GM23248 (cell line): ENCODE data around the gene CSTPP1. TPM values are rescaled to one million over a fixed set of nuclear protein-coding genes. Genes with fewer than 3 reads are reported as not detected.

Source experiments
- DNase-seq: peaks from one replicate; pipeline ENCODE4 v3.0.0-alpha.2; 2015
- H2AFZ ChIP-seq: fragments of 200-600 bp; sonication (generic); 2 replicates; pipeline ENCODE4 v1.6.1; 2016; ENCODE audit warnings: antibody characterized with exemption
- H3F3A ChIP-seq: fragments of 200-600 bp; sonication (generic); 2 replicates; pipeline ENCODE4 v1.6.1; 2016; ENCODE audit warnings: mild to moderate bottlenecking, antibody characterized with exemption, mixed run types; ENCODE audit not compliant: insufficient read depth
- H3K27ac ChIP-seq: fragments of 200-600 bp; sonication (generic); 2 replicates; pipeline ENCODE4 v1.5.1; 2016; ENCODE audit warnings: mild to moderate bottlenecking
- H3K27me3 ChIP-seq: fragments of 200-600 bp; sonication (generic); replicated peaks from 2 replicates; pipeline ENCODE4 v1.6.1; 2016; ENCODE audit warnings: mild to moderate bottlenecking; ENCODE audit not compliant: insufficient read depth
- H3K36me3 ChIP-seq: fragments of 200-600 bp; sonication (generic); 2 replicates; pipeline ENCODE4 v1.6.1; 2016; ENCODE audit warnings: low read depth, mild to moderate bottlenecking
- H3K4me1 ChIP-seq: fragments of 200-600 bp; sonication (generic); 2 replicates; pipeline ENCODE4 v1.6.1; 2016; ENCODE audit warnings: mild to moderate bottlenecking; ENCODE audit not compliant: insufficient read depth
- H3K4me2 ChIP-seq: fragments of 200-600 bp; sonication (generic); one replicate; pipeline ENCODE4 v1.6.1; 2016; ENCODE audit warnings: mild to moderate bottlenecking; ENCODE audit not compliant: unreplicated experiment
- H3K4me3 ChIP-seq: fragments of 200-600 bp; sonication (generic); 2 replicates; pipeline ENCODE4 v1.5.1; 2016; ENCODE audit warnings: mild to moderate bottlenecking
- H3K79me2 ChIP-seq: fragments of 200-600 bp; sonication (generic); 2 replicates; pipeline ENCODE4 v1.6.1; 2016; ENCODE audit warnings: mild to moderate bottlenecking; ENCODE audit not compliant: insufficient read depth
- H3K9ac ChIP-seq: fragments of 200-600 bp; sonication (generic); 2 replicates; pipeline ENCODE4 v1.6.1; 2016; ENCODE audit warnings: mild to moderate bottlenecking
- H3K9me2 ChIP-seq: fragments of 200-600 bp; sonication (generic); 2 replicates; pipeline ENCODE4 v1.6.1; 2016; ENCODE audit warnings: mixed run types, mild to moderate bottlenecking, moderate library complexity; ENCODE audit not compliant: insufficient read depth
- H3K9me3 ChIP-seq: fragments of 200-600 bp; sonication (generic); one replicate; pipeline ENCODE4 v1.6.1; 2017; ENCODE audit warnings: low read depth
- H4K20me1 ChIP-seq: fragments of 200-600 bp; sonication (generic); 2 replicates; pipeline ENCODE4 v1.6.0; 2016; ENCODE audit not compliant: insufficient read depth
- EZH2 ChIP-seq: fragments of 200-600 bp; sonication (generic); IDR thresholded peaks from 2 replicates; pipeline ENCODE4 v1.6.1; 2018; ENCODE audit warnings: antibody characterized with exemption, mild to moderate bottlenecking; ENCODE audit not compliant: insufficient read depth, poor library complexity, severe bottlenecking
- EZH2phosphoT487 ChIP-seq: fragments of 200-600 bp; sonication (generic); IDR thresholded peaks from 2 replicates; pipeline ENCODE4 v1.6.1; 2018; ENCODE audit warnings: antibody characterized with exemption, moderate library complexity, mild to moderate bottlenecking, low read depth; ENCODE audit not compliant: insufficient read depth
- WGBS, 2 experiments: methylation state at CpG; one replicate each; pipeline ENCODE4 v1.1.6; 2015 to 2017; ENCODE audit warnings: low lambda C conversion rate in 2 of 2, low coverage in 1 of 2; ENCODE audit errors: missing lambda C conversion rate in 2 of 2; 5-methylcytosine and 5-hydroxymethylcytosine counted together
- in situ Hi-C: fragments of 300-500 bp; cut with MboI; formaldehyde crosslinking; loops from 2 replicates; pipeline ENCODE4 v1.15.0; 2020
- polyA plus RNA-seq: library from polyadenylated mRNA; unstranded; fragments of >200 nt; fragmentation: Nextera tagmentation; extraction: Ambion mirVana; gene quantifications from 2 replicates; pipeline ENCODE4 v1.2.1, GENCODE V29; 2016
- total RNA-seq: library from RNA; depleted of rRNA; stranded (reverse); fragments of >200 nt; shearing (Covaris generic); gene quantifications from 2 replicates; pipeline ENCODE4 v1.2.3, GENCODE V29; 2014

CSTPP1 gene
- total and polyA plus RNA-seq, 2 experiments from 2014 or later, result 21.7 to 39.9 TPM

- in situ Hi-C loops, result no loop called here
- 61 to 65% methylated on average over 13 of the region's 13 CpGs for WGBS, 2 experiments
- DNase-seq, result no peak
- TF ChIP-seq EZH2 (no peak), EZH2phosphoT487 (no peak)
- Histone ChIP-seq H3K4me3 (no peak overlapping the region), H3K9ac (no peak overlapping the region), H3K36me3 (no peaks in the 10 kb centered on the region), H3F3A (no peaks in the 10 kb centered on the region), H2AFZ (no peak overlapping the region), H3K27me3 (no peaks in the 10 kb centered on the region), H3K9me3 (no peaks in the 10 kb centered on the region), H3K4me2 (no peak overlapping the region), H3K27ac (no peak overlapping the region), H3K4me1 (no peaks in the 10 kb centered on the region), H3K9me2 (no peaks in the 10 kb centered on the region), H4K20me1 (no peaks in the 10 kb centered on the region), H3K79me2 (no peaks in the 10 kb centered on the region)
Measured at GRCh38 chr11:46906609-46907041, 29.9 kb upstream of the CSTPP1 start.

DNA sequence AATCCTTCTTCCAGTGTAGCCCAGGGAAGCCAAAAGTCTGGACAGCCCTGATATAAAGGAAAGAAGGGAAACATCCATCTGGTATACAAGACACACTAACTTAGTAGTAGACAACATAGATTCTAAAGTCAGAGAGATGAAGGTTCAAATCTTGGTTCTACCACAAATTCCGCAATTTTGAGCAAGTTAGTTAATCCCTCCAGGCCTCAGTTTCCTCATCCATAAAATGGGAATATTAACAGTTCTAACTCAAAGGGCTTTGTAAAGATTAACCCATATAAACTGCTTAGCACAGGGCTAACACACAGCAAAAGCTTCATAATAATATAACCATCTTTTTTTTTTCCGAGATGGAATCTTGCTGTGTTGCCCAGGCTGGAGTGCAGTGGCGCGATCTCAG lies 29.0 kb upstream of the CSTPP1 start:
- no peaks in the 10 kb centered on the region for H3K27me3 ChIP-seq
- H4K20me1 ChIP-seq, result no peaks in the 10 kb centered on the region

DNA sequence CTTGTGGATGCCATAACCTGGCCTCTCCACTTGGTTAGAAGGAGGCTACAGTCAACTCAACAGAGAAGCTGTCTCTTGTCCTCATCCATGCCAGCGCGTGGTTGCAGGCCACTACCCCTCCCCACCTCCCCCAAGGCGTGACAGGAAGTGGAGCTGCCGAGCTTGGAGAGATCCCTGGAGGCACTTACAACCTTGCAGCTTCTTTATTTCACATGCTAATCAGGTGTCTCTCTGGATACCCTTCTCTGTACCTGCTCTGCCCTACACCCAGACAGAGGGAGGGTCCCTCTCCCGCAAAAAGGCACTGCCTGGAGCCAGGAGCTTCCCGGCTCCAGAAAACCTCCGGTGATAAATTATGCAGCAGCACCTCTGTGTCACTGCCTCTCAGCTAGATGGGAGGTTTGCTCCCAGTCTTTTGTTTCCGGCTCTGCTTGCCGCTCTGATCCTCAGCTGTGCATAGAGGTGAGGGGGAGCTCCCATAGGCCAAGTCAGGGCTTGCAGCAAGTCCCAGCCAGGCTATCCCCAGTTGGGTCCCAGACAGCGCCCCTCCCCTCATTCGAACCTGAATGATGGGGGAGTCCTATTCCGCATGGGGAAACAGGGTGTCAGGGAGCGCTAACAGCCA lies 23.9 kb upstream of the CSTPP1 start:
- H4K20me1 ChIP-seq, result no peaks in the 10 kb centered on the region
- H3K79me2 ChIP-seq, result no peaks in the 10 kb centered on the region
- TF ChIP-seq EZH2, result no peak
- TF ChIP-seq EZH2phosphoT487, result no peak
- in situ Hi-C loops, result no loop called here
- WGBS, 2 experiments, result 79 to 90% methylated on average over 13 of the region's 13 CpGs
- peaks cover 29% of the 10 kb centered on the region for H3F3A ChIP-seq
- H3K9ac ChIP-seq, result no peak overlapping the region
- H3K4me1 ChIP-seq, result peaks cover 20% of the 10 kb centered on the region
- no peak for DNase-seq
- no peaks in the 10 kb centered on the region for H3K9me3 ChIP-seq
- H3K27me3 ChIP-seq, result no peaks in the 10 kb centered on the region
- H3K9me2 ChIP-seq, result no peaks in the 10 kb centered on the region
- H3K4me3 ChIP-seq, result no peak overlapping the region
- no peak overlapping the region for H3K27ac ChIP-seq
- no peak overlapping the region for H3K4me2 ChIP-seq
- no peaks in the 10 kb centered on the region for H3K36me3 ChIP-seq
- H2AFZ ChIP-seq, result no peak overlapping the region

More for the DNA sequence above, 29.0 kb upstream of the CSTPP1 start:
- H3K9me3 ChIP-seq, result no peaks in the 10 kb centered on the region
- H3K4me1 ChIP-seq, result no peaks in the 10 kb centered on the region
- H2AFZ ChIP-seq, result no peak overlapping the region
- TF ChIP-seq EZH2, result no peak
- no peak for TF ChIP-seq EZH2phosphoT487
- no peaks in the 10 kb centered on the region for H3F3A ChIP-seq
- no peak for DNase-seq
- H3K4me2 ChIP-seq, result no peak overlapping the region
- 98 to 99% methylated on average over 4 of the region's 4 CpGs for WGBS, 2 experiments
- H3K9me2 ChIP-seq, result no peaks in the 10 kb centered on the region
- H3K27ac ChIP-seq, result no peak overlapping the region
- in situ Hi-C loops, result no loop called here
- no peak overlapping the region for H3K9ac ChIP-seq
- H3K4me3 ChIP-seq, result no peak overlapping the region
- H3K79me2 ChIP-seq, result no peaks in the 10 kb centered on the region
- H3K36me3 ChIP-seq, result no peaks in the 10 kb centered on the region

DNA sequence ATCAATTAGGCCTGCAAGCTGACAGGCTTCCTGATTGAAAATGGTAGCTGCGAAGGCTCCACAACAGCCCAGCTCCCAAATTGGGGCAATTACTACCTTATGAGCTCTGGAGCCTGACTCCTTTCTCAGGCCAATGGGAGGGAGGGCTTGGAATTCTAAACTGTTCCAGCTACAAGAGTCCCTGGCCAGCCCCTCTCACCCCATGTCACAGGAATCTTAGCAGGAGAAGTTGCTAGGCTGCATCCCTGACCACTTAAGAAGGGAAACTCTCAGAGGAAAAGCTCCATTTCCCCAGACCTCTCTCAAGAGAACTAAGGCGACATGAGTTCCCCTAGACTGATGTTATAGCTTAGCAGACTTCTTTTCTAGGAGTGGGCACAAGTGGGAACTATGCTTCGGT lies 23.1 kb upstream of the CSTPP1 start:
- no peak for TF ChIP-seq EZH2phosphoT487
- TF ChIP-seq EZH2, result no peak
- WGBS, 2 experiments, result 66 to 69% methylated on average over 3 of the region's 3 CpGs
- H3K9ac ChIP-seq, result no peak overlapping the region

More for the DNA sequence above, 23.1 kb upstream of the CSTPP1 start:
- peaks cover 20% of the 10 kb centered on the region for H3K4me1 ChIP-seq
- H3K9me3 ChIP-seq, result no peaks in the 10 kb centered on the region
- no peaks in the 10 kb centered on the region for H3K79me2 ChIP-seq
- no peaks in the 10 kb centered on the region for H3K9me2 ChIP-seq
- DNase-seq, result no peak
- H2AFZ ChIP-seq, result no peak overlapping the region
- no peaks in the 10 kb centered on the region for H3K36me3 ChIP-seq
- no peak overlapping the region for H3K4me2 ChIP-seq
- no peak overlapping the region for H3K27ac ChIP-seq
- H3K27me3 ChIP-seq, result no peaks in the 10 kb centered on the region
- H3K4me3 ChIP-seq, result no peak overlapping the region
- in situ Hi-C loops, result no loop called here
- no peaks in the 10 kb centered on the region for H4K20me1 ChIP-seq
- peaks cover 29% of the 10 kb centered on the region for H3F3A ChIP-seq
